ENCODE data around the gene ARFIP1.

Gene ARFIP1

GRCh38 chr4:152898606-152899005 lies 118.9 kb downstream of the ARFIP1 start:
- no peak for DNase-seq (ENCODE audit: low spot score)

DNA sequence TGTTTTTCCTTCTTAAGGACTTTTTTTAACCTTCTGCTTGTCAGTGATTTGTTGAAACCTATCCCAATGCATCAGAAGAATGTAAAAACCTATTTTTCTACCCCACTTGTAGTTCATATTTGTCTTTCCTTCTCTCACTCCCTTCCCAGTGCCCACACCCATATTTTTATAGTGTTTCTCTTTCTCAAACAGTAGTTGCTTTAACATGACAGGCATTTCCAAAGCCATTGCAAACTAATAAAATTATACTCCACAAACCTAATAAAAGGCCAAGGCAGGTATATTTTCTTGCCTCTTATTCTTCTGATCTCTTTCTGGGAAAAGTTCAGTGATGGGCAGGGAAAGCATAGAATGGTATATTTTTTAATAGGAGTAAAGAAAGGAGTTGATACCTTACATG lies 120.6 kb downstream of the ARFIP1 start:
- DNase-seq (ENCODE audit: low spot score): no peak

GRCh38 chr4:152901205-152901604 lies 121.5 kb downstream of the ARFIP1 start:
- no peak for DNase-seq (ENCODE audit: low spot score)

GRCh38 chr4:152903658-152904057 lies 123.9 kb downstream of the ARFIP1 start:
- no peak for DNase-seq (ENCODE audit: low spot score)

- DNase-seq (ENCODE audit: low spot score): no peak
Measured at GRCh38 chr4:152909901-152910300, 130.1 kb downstream of the ARFIP1 start.

GRCh38 chr4:152910521-152910920 lies 130.8 kb downstream of the ARFIP1 start:
- no peak for DNase-seq (ENCODE audit: low spot score)

GRCh38 chr4:152917543-152918395 lies 138.0 kb downstream of the ARFIP1 start:
- DNase-seq (ENCODE audit: low spot score): no peak

DNA sequence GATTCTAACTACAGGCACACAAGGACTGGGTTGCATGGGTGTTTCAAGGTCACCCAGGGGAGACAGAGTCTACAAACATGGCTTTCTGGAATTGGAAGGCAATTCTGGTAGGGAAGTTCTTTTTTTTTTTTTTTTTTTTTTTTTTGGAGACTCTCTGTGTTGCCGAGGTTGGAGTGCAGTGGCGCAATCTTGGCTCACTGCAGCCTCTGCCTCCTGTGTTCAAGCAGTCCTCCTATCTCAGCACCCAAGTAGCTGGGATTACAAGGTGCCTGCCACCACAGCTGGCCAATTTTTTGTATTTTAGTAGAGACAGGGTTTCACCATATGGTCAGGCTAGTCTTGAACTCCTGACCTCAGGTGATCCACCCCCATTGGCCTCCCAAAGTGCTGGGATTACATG lies 140.1 kb downstream of the ARFIP1 start:
- no peak for DNase-seq (ENCODE audit: low spot score)

- DNase-seq (ENCODE audit: low spot score): no peak
Measured at GRCh38 chr4:152920768-152921167, 141.0 kb downstream of the ARFIP1 start.

GRCh38 chr4:152921284-152921683 lies 141.5 kb downstream of the ARFIP1 start:
- no peak for DNase-seq (ENCODE audit: low spot score)

GRCh38 chr4:152925851-152926250 lies 146.1 kb downstream of the ARFIP1 start:
- no peak for DNase-seq (ENCODE audit: low spot score)

DNA sequence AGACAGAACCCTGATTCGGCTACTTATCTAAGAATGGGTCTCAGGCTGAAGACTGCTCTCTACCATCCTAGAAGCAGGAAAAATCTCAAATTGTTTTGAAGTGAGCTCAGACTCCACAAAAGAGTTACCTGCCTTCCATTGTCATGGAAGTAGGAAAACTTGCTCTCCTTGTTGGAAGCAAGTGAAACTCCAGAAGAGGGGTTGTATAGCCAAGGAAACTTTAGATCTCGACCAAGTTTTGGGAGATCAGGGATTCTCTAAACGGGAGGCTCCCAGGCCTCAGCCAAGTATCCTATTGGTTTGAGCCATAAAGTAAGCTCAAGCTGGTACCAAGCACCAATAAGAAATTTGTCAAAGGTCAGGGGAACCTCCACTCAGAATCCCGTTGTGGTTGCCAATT lies 147.2 kb downstream of the ARFIP1 start:
- DNase-seq (ENCODE audit: low spot score): no peak

DNA sequence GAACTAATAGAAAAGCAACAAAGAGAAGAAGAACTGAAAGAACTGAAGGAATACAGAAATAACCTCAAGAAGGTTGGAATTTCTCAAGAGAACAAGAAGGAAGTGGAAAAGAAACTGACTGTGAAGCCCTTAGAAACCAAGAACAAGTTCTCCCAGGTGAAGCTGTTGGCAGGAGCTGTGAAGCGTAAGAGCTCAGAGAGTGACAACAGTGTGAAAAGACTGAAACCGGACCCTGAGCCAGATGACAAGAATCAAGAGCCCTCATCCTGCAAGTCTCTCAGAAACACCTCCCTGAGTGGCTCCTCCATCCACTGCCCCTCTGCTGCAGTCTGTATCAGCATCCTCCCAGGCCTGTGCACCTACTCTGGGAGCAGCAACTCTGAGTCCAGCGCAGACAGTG lies 148.0 kb downstream of the ARFIP1 start:
- no peak for DNase-seq (ENCODE audit: low spot score)

- no peak for DNase-seq (ENCODE audit: low spot score)
Measured at GRCh38 chr4:152928286-152928685, 148.5 kb downstream of the ARFIP1 start.

DNA sequence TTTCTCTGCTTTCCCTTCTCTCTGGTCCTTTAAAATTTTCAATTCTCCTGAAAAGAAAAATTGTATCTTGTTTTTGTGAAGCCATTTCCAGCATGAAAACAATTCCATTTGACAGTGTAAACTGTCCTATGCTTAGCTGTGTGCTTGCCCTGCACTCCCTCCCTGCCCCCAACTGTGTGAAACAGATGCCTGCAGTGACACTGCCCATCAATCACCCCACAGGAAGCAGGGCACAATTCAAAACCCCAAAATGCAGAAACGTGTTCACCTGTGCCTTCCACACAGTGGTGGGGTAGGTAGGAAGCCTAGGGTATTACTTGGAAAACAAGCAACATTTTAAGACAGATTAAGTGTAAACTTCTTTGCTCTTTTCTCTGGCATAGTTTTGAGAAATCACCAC lies 150.1 kb downstream of the ARFIP1 start:
- no peak for DNase-seq (ENCODE audit: low spot score)

GRCh38 chr4:152935143-152935542 lies 155.4 kb downstream of the ARFIP1 start:
- no peak for DNase-seq (ENCODE audit: low spot score)

GRCh38 chr4:152935631-152936445 lies 156.1 kb downstream of the ARFIP1 start, which contains the start of gene FHDC1:
TSS of gene FHDC1 (plus strand) at chr4:152936323. CDS start at chr4:152943058, 6,735 bp downstream.
- DNase-seq (ENCODE audit: low spot score): peak; percentile 51

GRCh38 chr4:152936446-152937335 lies 156.9 kb downstream of the ARFIP1 start:
- peak; percentile 67 for DNase-seq (ENCODE audit: low spot score)

DNA sequence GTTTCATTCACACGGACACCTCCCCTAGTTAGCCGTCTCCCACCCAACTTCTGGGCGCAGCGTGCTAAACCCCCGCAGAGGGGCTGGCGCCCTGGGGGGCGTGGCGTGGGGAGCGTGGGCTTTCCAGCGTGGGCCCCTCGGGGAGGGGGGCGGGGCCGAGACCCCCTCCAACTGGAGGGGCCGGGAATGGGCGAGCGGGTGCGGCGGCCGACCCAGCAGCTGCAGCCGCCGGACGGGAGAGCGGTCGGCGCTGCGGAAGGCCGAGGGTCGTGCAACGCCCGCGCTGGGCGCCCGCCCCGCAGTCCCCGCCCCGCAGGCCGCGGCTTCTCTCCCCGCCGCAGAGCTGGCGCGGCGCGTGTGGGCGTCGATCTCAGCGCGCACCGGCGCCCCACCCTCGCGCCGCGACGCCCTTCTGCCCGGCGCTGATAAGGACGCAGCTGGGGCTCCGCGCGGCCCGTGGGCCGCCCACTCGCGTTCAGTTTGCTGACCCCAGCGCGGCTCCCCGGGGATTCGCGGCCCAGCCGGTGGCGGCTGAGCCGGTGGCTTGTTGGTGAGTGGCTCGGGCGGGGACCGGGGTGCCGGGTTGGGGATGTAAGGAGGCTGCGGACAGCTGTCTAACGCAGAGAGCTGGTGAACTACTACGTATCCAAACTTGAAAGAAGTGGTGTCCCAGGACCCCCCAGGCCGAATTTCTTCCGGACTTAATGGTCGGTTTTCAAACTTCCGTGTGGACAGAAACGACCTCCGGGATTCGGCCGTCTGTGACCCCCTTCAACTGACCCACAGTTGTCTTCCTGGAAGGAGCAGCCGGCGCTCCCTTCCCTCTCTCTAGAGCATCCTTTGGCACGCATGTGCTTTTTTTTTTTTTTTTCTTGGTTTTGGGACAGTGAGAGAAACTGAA lies 157.8 kb downstream of the ARFIP1 start:
- peak; percentile 65 for DNase-seq (ENCODE audit: low spot score)

- DNase-seq (ENCODE audit: low spot score): peak; percentile 29
Measured at GRCh38 chr4:152938237-152938947, 158.6 kb downstream of the ARFIP1 start.
